BE2C (cell line): ENCODE measurements around the gene MAD2L1BP. TPM values are rescaled to one million over a fixed set of nuclear protein-coding genes. Genes with fewer than 3 reads are reported as not detected.
"Not testable (repeated sequence)": the region's sequence is repeated elsewhere in the genome, so short reads cannot be mapped to it uniquely, and the experiment has no call there.

Source experiments
- DNase-seq: peaks from one replicate; pipeline ENCODE4 v3.0.0-alpha.2; 2020
- H3K27me3 ChIP-seq: fragments of 250-450 bp; sonication (Bioruptor Pico); 2 replicates; pipeline ENCODE4 v1.5.1; 2020; ENCODE audit warnings: mild to moderate bottlenecking
- H3K36me3 ChIP-seq: fragments of 250-450 bp; sonication (Bioruptor Pico); 2 replicates; pipeline ENCODE4 v1.5.1; 2020; ENCODE audit warnings: mild to moderate bottlenecking
- H3K4me1 ChIP-seq: fragments of 250-450 bp; sonication (Bioruptor Pico); 2 replicates; pipeline ENCODE4 v1.5.1; 2020
- H3K4me3 ChIP-seq: 2 replicates; pipeline ENCODE4 v1.5.1; 2011; ENCODE audit warnings: low read depth, low read length
- H3K9me3 ChIP-seq: fragments of 250-450 bp; sonication (Bioruptor Pico); 2 replicates; pipeline ENCODE4 v1.5.1; 2020
- polyA plus RNA-seq: library from polyadenylated mRNA; unstranded; fragments of >200 nt; gene quantifications from one replicate; pipeline ENCODE4 v1.2.1, GENCODE V29; 2012; ENCODE audit warnings: low read depth, missing spikeins; ENCODE audit not compliant: insufficient read length, insufficient read depth
- TF ChIP-seq, protein P1 (sequence below): IDR thresholded peaks from 2 replicates; pipeline ENCODE4 v1.5.1; 2012; ENCODE audit warnings: mild to moderate bottlenecking, low read depth, low read length

The MAD2L1BP gene, protein sequence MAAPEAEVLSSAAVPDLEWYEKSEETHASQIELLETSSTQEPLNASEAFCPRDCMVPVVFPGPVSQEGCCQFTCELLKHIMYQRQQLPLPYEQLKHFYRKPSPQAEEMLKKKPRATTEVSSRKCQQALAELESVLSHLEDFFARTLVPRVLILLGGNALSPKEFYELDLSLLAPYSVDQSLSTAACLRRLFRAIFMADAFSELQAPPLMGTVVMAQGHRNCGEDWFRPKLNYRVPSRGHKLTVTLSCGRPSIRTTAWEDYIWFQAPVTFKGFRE
- polyA plus RNA-seq = 189 TPM

DNA sequence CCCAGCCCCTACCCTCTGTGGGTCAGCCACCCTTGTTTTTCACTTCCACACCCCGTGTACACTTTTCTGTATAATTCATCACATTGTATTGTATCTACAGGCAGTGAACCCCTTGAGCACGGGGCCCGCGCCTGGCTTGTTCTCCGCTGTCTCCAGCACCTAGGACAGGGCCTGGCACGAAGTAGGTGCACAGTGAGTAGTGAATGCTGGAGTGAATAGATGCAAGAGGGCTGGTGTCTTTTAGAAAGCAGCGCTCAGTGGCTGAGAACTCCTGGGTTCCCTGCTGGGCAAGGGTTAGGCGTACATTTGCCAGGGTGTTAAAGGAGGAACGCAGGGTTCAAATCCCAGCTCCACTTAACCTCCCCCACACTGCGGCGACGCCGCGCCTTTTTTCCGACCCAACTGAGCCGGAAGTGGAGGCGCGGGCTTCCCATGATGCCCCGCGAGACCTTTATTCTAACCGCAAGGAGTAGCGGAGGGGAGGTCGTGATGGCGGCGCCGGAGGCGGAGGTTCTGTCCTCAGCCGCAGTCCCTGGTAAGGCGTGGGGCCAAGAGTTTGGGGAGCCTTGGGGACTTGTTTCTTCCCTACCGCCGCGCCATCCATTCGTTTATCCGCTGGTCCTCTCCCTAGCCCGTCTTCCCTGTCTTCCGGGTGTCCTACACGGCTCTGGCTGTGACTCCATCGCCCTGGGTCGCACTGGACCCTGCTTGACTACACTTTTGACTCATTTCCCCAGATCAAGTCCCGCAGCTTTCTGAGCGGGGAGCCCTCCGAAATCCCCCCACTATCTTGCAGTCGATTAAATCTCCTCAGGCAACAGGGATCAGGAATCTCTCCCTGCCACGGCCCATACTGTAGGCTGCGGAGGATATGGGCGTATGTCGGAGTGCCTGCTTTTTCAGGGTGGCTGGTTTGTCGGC lies at the start of gene MAD2L1BP:
Gene MAD2L1BP, plus strand, starts transcription at position 454 of the 921 bp plus-strand sequence. Its CDS starts 36 bp downstream, at position 490.
- Histone ChIP-seq H3K27me3 (no peaks in the 10 kb centered on the region), H3K36me3 (peaks cover 37% of the 10 kb centered on the region), H3K4me3 (peak within 1 kb of the TSS; percentile 99), H3K4me1 (peaks cover 19% of the 10 kb centered on the region), H3K9me3 (no peaks in the 10 kb centered on the region)
- DNase-seq = peak; percentile 87
- TF ChIP-seq, protein P1, sequence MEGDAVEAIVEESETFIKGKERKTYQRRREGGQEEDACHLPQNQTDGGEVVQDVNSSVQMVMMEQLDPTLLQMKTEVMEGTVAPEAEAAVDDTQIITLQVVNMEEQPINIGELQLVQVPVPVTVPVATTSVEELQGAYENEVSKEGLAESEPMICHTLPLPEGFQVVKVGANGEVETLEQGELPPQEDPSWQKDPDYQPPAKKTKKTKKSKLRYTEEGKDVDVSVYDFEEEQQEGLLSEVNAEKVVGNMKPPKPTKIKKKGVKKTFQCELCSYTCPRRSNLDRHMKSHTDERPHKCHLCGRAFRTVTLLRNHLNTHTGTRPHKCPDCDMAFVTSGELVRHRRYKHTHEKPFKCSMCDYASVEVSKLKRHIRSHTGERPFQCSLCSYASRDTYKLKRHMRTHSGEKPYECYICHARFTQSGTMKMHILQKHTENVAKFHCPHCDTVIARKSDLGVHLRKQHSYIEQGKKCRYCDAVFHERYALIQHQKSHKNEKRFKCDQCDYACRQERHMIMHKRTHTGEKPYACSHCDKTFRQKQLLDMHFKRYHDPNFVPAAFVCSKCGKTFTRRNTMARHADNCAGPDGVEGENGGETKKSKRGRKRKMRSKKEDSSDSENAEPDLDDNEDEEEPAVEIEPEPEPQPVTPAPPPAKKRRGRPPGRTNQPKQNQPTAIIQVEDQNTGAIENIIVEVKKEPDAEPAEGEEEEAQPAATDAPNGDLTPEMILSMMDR = no peak

DNA sequence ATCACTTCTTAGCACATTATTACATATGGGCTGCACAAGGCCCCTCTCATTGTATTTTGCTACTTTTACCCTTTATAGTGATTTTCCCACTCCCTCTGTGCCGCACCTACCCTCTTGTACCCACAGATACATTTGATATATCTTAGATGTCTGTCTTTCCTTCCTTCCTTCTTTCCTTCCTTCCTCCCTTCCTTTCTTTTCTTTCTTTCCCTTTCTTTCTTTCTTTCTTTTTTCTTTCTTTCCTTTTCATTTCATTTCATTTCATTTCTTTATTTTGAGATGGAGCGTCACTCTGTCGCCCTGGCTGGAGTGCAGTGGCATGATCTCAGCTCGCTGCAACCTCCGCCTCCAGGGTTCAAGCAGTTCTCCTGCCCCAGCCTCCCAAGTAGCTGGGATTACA lies 47.4 kb upstream of the MAD2L1BP start:
- TF ChIP-seq, protein P1 = no peak
- DNase-seq = no peak
- no peak overlapping the region for H3K4me3 ChIP-seq
- no peaks in the 10 kb centered on the region for H3K27me3 ChIP-seq
- H3K9me3 ChIP-seq = no peaks in the 10 kb centered on the region
- peaks cover 53% of the 10 kb centered on the region for H3K36me3 ChIP-seq
- H3K4me1 ChIP-seq = no peaks in the 10 kb centered on the region

DNA sequence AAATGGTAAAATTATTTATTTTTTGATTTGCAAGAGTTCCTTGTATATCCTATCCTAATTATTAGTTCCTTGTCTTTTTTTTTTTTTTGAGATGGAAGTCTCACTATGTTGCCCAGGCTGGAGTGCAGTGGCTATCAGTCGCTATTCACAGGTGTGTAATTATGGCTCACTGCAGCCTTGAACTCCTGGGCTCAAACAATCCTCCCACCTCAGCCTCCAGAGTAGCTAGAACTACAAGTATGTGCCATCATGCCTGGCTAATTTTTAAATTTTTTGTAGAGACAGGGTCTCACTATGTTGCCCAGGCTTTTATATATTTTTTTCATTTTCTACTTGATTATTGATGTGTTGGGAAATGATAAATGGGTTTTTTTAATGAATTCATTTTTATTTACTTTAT lies 46.1 kb upstream of the MAD2L1BP start:
- H3K36me3 ChIP-seq = peaks cover 42% of the 10 kb centered on the region
- H3K9me3 ChIP-seq = not testable (repeated sequence)

DNA sequence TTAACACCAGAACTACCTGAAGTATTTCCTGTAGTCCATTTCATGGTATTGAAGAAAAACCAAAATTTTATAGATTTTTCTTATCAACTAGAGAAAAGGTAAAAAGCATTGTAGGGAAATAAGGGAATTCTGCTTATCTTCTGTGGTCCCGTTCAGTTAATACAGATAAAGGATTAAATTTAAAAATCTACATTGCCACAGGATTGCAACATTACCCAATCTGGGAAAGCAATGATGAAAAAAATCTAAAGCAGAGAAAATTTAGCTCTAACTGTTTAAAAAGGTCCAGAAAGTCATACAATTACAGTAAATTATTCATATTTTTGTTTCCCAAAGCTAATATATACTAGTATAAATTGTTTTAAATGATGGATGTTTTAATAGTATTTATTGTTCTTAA lies 41.7 kb upstream of the MAD2L1BP start:
- DNase-seq = no peak
- Histone ChIP-seq H3K9me3 (no peaks in the 10 kb centered on the region), H3K4me3 (no peak overlapping the region), H3K4me1 (no peaks in the 10 kb centered on the region), H3K27me3 (no peaks in the 10 kb centered on the region), H3K36me3 (peaks cover 26% of the 10 kb centered on the region)
- TF ChIP-seq, protein P1 = no peak

More for the DNA sequence above, 46.1 kb upstream of the MAD2L1BP start:
- H3K4me1 ChIP-seq, H3K27me3 ChIP-seq, H3K4me3 ChIP-seq, DNase-seq: not testable (repeated sequence)

DNA sequence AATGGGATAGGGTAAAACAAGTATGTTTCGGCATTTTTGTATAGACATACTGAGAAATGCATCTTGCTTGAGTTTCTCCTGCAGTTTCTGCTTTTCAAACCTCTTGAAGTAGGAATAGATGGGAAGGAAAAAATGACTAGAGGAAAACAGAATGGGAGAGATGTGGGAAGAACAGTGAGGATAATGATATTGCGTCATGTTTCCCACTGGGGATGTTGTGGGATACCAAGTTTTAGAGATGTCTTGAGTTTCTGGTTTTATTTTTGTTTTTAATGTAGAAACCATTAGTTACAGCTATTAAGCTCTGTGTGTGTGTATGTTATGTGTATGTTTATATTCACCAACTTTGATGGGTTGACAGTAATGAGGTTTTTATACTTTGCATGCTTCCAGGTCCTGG lies 35.0 kb upstream of the MAD2L1BP start:
- Histone ChIP-seq H3K27me3 (no peaks in the 10 kb centered on the region), H3K4me3 (no peak overlapping the region), H3K36me3 (peaks cover 48% of the 10 kb centered on the region), H3K9me3 (no peaks in the 10 kb centered on the region), H3K4me1 (peaks cover 3% of the 10 kb centered on the region; the same call in 1 of the 2 replicates)
- no peak for DNase-seq
- TF ChIP-seq, protein P1 = no peak

DNA sequence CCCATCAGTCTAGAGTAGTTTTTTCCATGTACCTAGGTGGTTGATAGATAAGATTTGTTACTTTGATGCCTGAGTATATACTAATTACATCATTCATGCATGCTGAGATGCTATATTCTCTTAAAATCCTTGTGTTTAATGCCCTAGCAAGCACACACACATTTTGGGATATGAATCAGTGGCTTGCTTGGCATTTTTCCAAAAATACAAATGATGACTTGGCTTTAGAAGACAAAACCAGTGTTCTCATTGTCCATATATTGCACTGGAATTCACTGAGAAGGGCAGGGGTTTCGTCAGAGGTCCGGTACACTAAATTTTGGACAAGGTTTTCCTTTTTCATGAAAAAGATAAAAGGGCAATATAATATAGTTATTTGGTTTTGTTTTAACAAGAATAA lies 31.5 kb upstream of the MAD2L1BP start:
- H3K4me1 ChIP-seq = peaks cover 3% of the 10 kb centered on the region; the same call in 1 of the 2 replicates
- no peak for DNase-seq
- no peak overlapping the region for H3K4me3 ChIP-seq
- no peaks in the 10 kb centered on the region for H3K27me3 ChIP-seq
- TF ChIP-seq, protein P1 = no peak
- peaks cover 38% of the 10 kb centered on the region for H3K36me3 ChIP-seq
- H3K9me3 ChIP-seq = no peaks in the 10 kb centered on the region
